Vagina (tissue), 2 donors: ENCODE data around the gene WDR1.

ENCODE experiments used
- CTCF ChIP-seq, 3 experiments: fragments of 450-650 bp in 2 of 3; fragments of 200-600 bp in 1 of 3; sonication (generic) in 1 of 3; IDR thresholded peaks; one replicate each; pipeline ENCODE4 v1.5.1; 2017 to 2019; ENCODE audit warnings: antibody characterized with exemption in 3 of 3, mild to moderate bottlenecking in 2 of 3, moderate library complexity in 2 of 3
- POLR2A ChIP-seq, 2 donors: fragments of 450-650 bp; IDR thresholded peaks; one replicate each; pipeline ENCODE4 v1.6.1; 2017; ENCODE audit warnings: antibody characterized with exemption in 2 of 2, mild to moderate bottlenecking in 2 of 2, moderate library complexity in 2 of 2
- POLR2AphosphoS5 ChIP-seq, 2 donors: sonication (generic); formaldehyde crosslinking; IDR thresholded peaks; one replicate each; pipeline ENCODE4 v1.9.0; 2017; ENCODE audit warnings: antibody characterized with exemption in 2 of 2, mild to moderate bottlenecking in 2 of 2, low read depth in 1 of 2; ENCODE audit not compliant: insufficient read depth in 1 of 2

- TF ChIP-seq POLR2A (IDR thresholded peaks at IDR 0.05) (no peak), POLR2AphosphoS5 (IDR thresholded peaks at IDR 0.05; ENCODE audit: insufficient read depth in 1 of 2, low read depth in 1 of 2) (no peak), CTCF (IDR thresholded peaks at IDR 0.05) (no peak)
Measured at GRCh38 chr4:10114607-10115006, 2.0 kb downstream of the WDR1 start.
